GM21737 (cell line): Measurements from ENCODE around the gene RPL7L1.

Experiments
- ATAC-seq: cut with Tn5 transposase; IDR thresholded peaks from one replicate; pipeline ENCODE4 v1.9.1; 2021; ENCODE audit warnings: mild to moderate bottlenecking, moderate library complexity; ENCODE audit not compliant: unreplicated experiment

The RPL7L1 gene

DNA sequence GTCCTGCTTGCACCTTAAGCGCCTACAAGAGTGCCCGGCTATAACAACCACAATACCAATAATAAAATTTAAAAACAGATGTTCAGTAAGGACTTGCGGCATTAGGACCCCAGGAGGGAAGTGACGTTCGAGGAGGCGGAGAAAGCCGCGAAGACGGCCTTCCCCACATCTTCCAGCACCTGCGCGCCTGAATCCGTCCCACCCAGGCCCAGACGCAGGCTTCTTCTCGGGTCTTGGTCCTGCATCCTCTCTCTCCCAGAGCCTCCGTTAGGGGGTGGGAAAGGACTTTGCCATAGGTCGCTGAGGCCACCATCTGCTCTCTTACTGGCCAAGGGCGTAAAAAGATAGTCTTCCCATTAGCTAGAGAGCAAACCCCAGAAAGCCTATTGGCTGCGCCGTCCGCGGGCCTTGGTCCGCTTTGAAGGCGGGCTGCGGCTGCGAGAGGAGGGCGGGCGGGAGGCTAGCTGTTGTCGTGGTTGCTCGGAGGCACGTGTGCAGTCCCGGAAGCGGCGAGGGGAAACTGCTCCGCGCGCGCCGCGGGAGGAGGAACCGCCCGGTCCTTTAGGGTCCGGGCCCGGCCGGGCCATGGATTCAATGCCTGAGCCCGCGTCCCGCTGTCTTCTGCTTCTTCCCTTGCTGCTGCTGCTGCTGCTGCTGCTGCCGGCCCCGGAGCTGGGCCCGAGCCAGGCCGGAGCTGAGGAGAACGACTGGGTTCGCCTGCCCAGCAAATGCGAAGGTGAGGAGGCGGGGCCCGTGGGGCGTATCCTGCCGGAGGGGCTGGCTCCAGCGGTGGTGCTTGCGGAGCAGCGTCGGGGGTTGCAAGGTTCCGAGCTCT lies 49.8 kb downstream of the RPL7L1 start, which contains the start of gene CNPY3:
Gene CNPY3, plus strand, starts transcription at position 495 of the 835 bp plus-strand sequence. Its CDS starts 91 bp downstream, at position 586.
- ATAC-seq = peak; percentile 67

DNA sequence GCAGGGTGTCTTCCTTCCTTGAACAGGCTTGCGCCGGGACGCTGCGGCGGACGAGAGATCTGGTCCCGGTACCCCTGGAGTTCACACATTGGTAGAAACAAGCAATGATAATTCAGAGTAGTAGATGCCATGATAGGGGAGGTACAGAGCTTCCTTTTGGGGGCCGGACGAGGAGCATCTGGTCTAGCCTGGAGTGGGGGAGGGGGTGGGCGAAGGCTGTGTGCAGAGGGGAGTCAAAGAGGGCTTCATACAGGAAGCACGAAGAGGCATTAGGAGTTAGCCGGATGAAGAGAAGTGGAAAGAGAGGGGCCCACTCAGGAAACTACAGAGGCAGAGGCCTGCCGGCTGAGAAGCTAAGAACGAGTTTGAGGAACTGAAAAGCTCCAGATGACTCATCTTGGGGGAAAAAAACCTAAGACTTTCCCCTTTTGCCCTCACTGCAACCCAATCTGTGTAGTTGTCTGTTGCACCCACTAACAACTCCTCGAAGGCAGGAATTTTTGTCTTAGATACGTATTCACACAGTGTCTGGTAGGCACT lies 50.5 kb downstream of the RPL7L1 start:
- ATAC-seq = peak; percentile 49

DNA sequence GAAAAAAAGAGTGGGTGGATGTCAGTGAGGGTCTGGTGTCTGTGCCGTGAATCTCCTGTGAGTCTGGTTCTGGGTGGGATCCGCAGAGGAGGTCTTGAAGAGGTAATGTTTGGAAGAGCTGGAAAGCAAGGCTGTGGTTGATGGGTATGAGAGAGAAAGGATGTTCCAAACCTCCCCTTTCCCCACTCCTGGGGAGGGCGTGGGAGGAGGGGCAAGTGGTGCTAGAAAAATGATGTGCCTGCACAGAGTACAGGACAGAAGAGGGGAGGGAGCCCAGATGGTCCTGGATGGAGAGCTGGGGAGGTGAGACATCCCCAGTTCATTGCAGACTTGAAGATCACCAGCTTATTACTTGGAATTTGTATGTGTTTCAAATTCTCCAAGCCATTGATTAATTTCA lies 53.0 kb downstream of the RPL7L1 start:
- no peak for ATAC-seq

DNA sequence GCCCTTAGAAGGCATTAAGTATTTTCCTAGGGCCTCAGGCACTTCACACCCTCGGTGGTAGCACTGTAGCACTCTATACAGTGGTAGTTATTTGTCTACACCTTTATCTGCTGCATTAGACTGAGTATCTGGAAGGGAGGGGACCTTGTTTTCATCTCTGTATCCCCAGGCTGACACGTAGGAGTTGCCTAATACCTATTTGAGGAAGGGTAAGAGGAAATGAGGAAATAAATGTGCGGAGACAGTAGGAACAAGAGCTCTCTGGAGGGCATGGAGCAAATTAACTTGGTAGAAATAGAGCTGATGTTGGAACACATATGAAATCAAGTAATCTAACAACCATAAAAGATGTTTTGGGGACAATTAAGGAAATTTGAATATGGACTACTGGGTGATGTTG lies 53.8 kb downstream of the RPL7L1 start:
- no peak for ATAC-seq

DNA sequence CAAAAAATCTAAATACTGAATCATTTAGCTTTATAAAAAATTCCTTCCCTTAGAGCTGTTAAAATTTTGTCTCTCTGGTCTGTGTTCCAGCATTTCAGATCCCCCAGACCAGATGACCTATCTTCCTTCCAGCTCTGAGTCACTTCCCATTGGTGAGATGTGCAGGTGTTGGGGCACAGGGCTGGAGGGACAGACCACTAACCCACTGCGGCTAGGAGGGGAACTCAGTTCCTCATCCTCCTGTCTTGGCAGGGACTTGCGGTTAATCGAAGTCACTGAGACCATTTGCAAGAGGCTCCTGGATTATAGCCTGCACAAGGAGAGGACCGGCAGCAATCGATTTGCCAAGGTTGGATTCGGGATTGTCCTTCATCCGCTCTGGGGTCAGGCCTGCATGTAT lies 55.9 kb downstream of the RPL7L1 start:
- ATAC-seq = no peak

DNA sequence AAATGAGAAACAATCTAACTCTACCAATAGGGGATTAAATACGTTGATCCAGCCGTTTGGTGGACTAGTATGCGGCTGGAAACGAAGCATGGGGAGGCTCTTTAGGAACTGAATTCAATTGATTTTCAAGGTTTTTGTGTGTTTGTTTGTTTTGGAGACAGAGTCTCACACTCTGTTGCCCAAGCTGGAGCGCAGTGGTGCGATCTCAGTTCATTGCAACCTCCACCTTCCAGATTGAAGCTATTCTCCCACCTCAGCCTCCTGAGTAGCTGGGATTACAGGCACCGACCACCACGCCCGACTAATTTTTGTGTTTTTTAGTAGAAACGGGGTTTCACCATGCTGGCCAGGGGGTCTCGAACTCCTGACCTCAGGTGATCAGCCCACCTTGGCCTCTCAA lies 57.0 kb downstream of the RPL7L1 start:
- ATAC-seq = no peak

DNA sequence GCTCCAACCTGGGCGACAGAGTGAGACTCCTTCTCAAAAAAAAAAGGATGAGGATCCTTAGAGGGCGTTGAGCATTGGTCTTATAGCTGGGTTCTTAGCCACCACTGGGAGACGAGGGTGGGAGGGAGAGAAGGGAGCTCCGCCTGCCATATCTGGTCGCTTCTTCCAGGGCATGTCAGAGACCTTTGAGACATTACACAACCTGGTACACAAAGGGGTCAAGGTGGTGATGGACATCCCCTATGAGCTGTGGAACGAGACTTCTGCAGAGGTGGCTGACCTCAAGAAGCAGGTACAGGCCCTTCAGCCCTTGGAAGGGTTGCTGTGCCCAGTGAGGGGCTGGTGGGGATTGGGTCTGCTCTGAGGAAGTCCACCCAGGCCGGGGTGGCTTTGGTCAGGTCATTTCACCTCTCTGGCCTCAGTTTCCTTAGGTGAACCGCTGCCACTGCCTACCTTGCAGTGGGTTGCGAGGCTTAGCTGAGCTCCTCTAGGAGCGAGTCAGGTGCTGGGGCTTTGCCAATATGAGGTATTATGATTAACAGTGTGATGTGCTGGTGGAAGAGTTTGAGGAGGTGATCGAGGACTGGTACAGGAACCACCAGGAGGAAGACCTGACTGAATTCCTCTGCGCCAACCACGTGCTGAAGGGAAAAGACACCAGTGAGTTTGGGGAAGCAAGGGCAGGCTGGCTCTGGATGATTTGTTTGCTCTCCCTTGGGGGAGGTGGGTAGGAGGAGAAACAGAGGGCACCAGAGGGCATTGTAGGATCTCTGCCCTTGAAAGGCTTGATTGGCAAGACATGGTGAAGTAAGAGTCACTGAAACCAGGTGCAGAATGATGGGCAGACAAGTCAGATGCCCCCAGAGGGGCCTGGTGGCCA lies 58.4 kb downstream of the RPL7L1 start:
- no peak for ATAC-seq

DNA sequence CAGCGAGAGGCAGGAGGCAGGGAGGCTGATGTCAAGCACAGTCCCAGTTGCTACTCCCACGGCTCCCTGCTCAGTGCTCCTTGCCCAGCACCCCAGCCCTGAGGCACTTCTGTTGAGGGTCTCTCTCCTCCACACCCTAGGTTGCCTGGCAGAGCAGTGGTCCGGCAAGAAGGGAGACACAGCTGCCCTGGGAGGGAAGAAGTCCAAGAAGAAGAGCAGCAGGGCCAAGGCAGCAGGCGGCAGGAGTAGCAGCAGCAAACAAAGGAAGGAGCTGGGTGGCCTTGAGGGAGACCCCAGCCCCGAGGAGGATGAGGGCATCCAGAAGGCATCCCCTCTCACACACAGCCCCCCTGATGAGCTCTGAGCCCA lies 59.0 kb downstream of the RPL7L1 start:
- ATAC-seq = no peak

DNA sequence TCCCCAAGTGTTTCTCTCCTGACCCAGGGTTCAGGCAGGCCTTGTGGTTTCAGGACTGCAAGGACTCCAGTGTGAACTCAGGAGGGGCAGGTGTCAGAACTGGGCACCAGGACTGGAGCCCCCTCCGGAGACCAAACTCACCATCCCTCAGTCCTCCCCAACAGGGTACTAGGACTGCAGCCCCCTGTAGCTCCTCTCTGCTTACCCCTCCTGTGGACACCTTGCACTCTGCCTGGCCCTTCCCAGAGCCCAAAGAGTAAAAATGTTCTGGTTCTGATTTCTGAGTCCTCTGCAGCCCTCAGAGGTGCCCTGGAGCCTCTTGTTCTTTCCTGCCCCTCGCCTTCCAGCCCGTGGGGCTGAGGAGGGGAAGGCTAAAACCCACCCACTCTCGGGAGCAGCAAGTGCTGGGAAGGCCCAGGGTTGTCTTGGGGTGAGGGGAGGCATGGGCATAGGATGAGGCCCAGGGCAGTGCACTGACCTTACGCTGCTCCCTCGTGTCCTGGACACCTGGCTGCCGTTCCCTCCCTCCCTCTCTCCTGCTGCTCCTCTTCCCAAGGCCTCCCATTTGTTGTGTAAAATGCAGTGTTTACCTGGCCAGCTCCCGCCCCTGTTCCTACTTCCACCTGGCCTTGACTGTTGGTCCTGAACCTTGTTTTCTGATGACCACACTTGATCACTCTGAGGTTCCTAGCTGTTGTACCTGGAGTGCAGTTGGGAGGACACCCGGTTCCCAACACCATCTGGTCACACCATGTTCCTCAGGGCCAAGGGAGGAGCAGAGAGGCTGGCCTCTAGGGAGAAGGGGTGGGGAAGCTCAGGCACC lies 59.8 kb downstream of the RPL7L1 start:
- ATAC-seq = no peak
